DND-41 (cell line): ENCODE measurements around the gene THRB.

ENCODE experiments used
- ATAC-seq: fragments of 200-7000 bp; cut with Tn5 transposase; 3 replicates; pipeline ENCODE4 v1.9.1; 2021; ENCODE audit warnings: low read depth; ENCODE audit not compliant: insufficient read depth
- DNase-seq: peaks from one replicate; pipeline ENCODE4 v3.0.0-alpha.2; 2020
- H2AFZ ChIP-seq: 2 replicates; pipeline ENCODE4 v1.6.0; 2012; ENCODE audit warnings: low read depth, low read length
- H3K27ac ChIP-seq: 2 replicates; pipeline ENCODE4 v1.5.1; 2012; ENCODE audit warnings: low read length, inconsistent platforms
- H3K27me3 ChIP-seq: fragments of 200-600 bp; sonication (generic); 2 replicates; pipeline ENCODE4 v1.6.0; 2012; ENCODE audit warnings: low read length, mild to moderate bottlenecking, inconsistent platforms; ENCODE audit not compliant: insufficient read depth, poor library complexity
- H3K36me3 ChIP-seq: 2 replicates; pipeline ENCODE4 v1.5.1; 2012; ENCODE audit warnings: low read length, inconsistent platforms; ENCODE audit not compliant: insufficient read depth
- H3K4me1 ChIP-seq: 2 replicates; pipeline ENCODE4 v1.5.1; 2012; ENCODE audit warnings: mild to moderate bottlenecking, low read length; ENCODE audit not compliant: insufficient read depth
- H3K4me2 ChIP-seq: 2 replicates; pipeline ENCODE4 v1.6.0; 2012; ENCODE audit warnings: mild to moderate bottlenecking, moderate library complexity, low read length, inconsistent platforms; ENCODE audit not compliant: insufficient read depth
- H3K4me3 ChIP-seq, 2 experiments: fragments of 200-600 bp in 1 of 2; shearing (Covaris generic) in 1 of 2; 2 replicates each; pipeline ENCODE4 v1.5.1; 2012 to 2016; ENCODE audit warnings: inconsistent platforms in 2 of 2, low read length in 2 of 2, mild to moderate bottlenecking in 2 of 2, low read depth in 1 of 2, moderate library complexity in 1 of 2
- H3K79me2 ChIP-seq: 2 replicates; pipeline ENCODE4 v1.6.0; 2012; ENCODE audit warnings: low read length, inconsistent platforms; ENCODE audit not compliant: insufficient read depth
- H3K9ac ChIP-seq: 2 replicates; pipeline ENCODE4 v1.6.0; 2012; ENCODE audit warnings: low read depth, mild to moderate bottlenecking, inconsistent platforms, low read length, moderate library complexity
- H3K9me3 ChIP-seq: 2 replicates; pipeline ENCODE4 v1.5.1; 2012; ENCODE audit warnings: low read length, moderate library complexity, mild to moderate bottlenecking, inconsistent platforms; ENCODE audit not compliant: insufficient read depth, severe bottlenecking
- H4K20me1 ChIP-seq: 2 replicates; pipeline ENCODE4 v1.6.0; 2012; ENCODE audit warnings: low read length; ENCODE audit not compliant: insufficient read depth
- CTCF ChIP-seq: IDR thresholded peaks from 2 replicates; pipeline ENCODE4 v1.5.1; 2012; ENCODE audit warnings: borderline replicate concordance, low read length, moderate library complexity, mild to moderate bottlenecking; ENCODE audit not compliant: poor library complexity, severe bottlenecking; ENCODE audit errors: extremely low read depth
- EZH2 ChIP-seq: IDR thresholded peaks from 3 replicates; pipeline ENCODE4 v1.6.1; 2012; ENCODE audit warnings: borderline replicate concordance, low read depth, mild to moderate bottlenecking, moderate library complexity, low read length, inconsistent platforms; ENCODE audit not compliant: severe bottlenecking

The THRB gene

GRCh38 chr3:24220859-24221657, 273.6 kb downstream of the THRB start:
- Histone ChIP-seq H4K20me1 (no peaks in the 10 kb centered on the region), H3K36me3 (no peaks in the 10 kb centered on the region), H3K27me3 (no peaks in the 10 kb centered on the region), H3K4me3 (no peak overlapping the region), H2AFZ (no peak overlapping the region), H3K9me3 (no peaks in the 10 kb centered on the region), H3K27ac (no peak overlapping the region), H3K4me1 (no peaks in the 10 kb centered on the region), H3K4me2 (no peak overlapping the region), H3K79me2 (no peaks in the 10 kb centered on the region), H3K9ac (no peak overlapping the region)
- DNase-seq, result no peak
- TF ChIP-seq CTCF (no peak), EZH2 (no peak)
- ATAC-seq, result no peak

GRCh38 chr3:24215502-24215901, 279.1 kb downstream of the THRB start:
- Histone ChIP-seq H4K20me1 (no peaks in the 10 kb centered on the region), H3K27ac (no peak overlapping the region), H3K4me3 (no peak overlapping the region), H3K4me1 (no peaks in the 10 kb centered on the region), H3K9me3 (no peaks in the 10 kb centered on the region), H3K36me3 (no peaks in the 10 kb centered on the region), H3K4me2 (no peak overlapping the region), H3K9ac (no peak overlapping the region), H2AFZ (no peak overlapping the region), H3K79me2 (no peaks in the 10 kb centered on the region), H3K27me3 (no peaks in the 10 kb centered on the region)
- TF ChIP-seq EZH2, result no peak
- TF ChIP-seq CTCF, result no peak
- ATAC-seq (no peak), DNase-seq (no peak)

- H4K20me1 ChIP-seq, result no peaks in the 10 kb centered on the region
These were observed 283.3 kb downstream of the THRB start for GRCh38 chr3:24211381-24211780.

More at GRCh38 chr3:24211381-24211780, 283.3 kb downstream of the THRB start:
- no peaks in the 10 kb centered on the region for H3K27me3 ChIP-seq
- DNase-seq (no peak), ATAC-seq (no peak)
- H3K9ac ChIP-seq, result no peak overlapping the region
- TF ChIP-seq EZH2 (no peak), CTCF (no peak)
- H3K27ac ChIP-seq, result no peak overlapping the region
- no peaks in the 10 kb centered on the region for H3K36me3 ChIP-seq
- H3K4me2 ChIP-seq, result no peak overlapping the region
- no peaks in the 10 kb centered on the region for H3K4me1 ChIP-seq
- H3K9me3 ChIP-seq, result no peaks in the 10 kb centered on the region
- no peak overlapping the region for H2AFZ ChIP-seq
- H3K4me3 ChIP-seq, result no peak overlapping the region
- no peaks in the 10 kb centered on the region for H3K79me2 ChIP-seq
